ENCODE results near the gene CR1.

GRCh38 chr1:207497941-207498340 lies 2.0 kb downstream of the CR1 start:
- TF ChIP-seq, protein P1, sequence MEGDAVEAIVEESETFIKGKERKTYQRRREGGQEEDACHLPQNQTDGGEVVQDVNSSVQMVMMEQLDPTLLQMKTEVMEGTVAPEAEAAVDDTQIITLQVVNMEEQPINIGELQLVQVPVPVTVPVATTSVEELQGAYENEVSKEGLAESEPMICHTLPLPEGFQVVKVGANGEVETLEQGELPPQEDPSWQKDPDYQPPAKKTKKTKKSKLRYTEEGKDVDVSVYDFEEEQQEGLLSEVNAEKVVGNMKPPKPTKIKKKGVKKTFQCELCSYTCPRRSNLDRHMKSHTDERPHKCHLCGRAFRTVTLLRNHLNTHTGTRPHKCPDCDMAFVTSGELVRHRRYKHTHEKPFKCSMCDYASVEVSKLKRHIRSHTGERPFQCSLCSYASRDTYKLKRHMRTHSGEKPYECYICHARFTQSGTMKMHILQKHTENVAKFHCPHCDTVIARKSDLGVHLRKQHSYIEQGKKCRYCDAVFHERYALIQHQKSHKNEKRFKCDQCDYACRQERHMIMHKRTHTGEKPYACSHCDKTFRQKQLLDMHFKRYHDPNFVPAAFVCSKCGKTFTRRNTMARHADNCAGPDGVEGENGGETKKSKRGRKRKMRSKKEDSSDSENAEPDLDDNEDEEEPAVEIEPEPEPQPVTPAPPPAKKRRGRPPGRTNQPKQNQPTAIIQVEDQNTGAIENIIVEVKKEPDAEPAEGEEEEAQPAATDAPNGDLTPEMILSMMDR (IDR thresholded peaks at IDR 0.05), result no peak
- TF ChIP-seq POLR2AphosphoS5 (IDR thresholded peaks at IDR 0.05), result no peak
- no peak for TF ChIP-seq POLR2A (IDR thresholded peaks at IDR 0.05)

Measured in transverse colon (tissue), 4 donors.